GM12875 (cell line): ENCODE data around the gene CALN1.

Experiments used
- H3K4me3 ChIP-seq: one replicate; pipeline ENCODE4 v1.5.1; 2011; ENCODE audit warnings: low read depth, low read length, control low read depth
- TF ChIP-seq, protein P1 (sequence below): IDR thresholded peaks from 2 replicates; pipeline ENCODE4 v1.5.1; 2011; ENCODE audit warnings: low read depth, mild to moderate bottlenecking, control low read depth, inconsistent platforms, low read length, moderate library complexity, borderline replicate concordance; ENCODE audit not compliant: insufficient read depth

The CALN1 gene

DNA sequence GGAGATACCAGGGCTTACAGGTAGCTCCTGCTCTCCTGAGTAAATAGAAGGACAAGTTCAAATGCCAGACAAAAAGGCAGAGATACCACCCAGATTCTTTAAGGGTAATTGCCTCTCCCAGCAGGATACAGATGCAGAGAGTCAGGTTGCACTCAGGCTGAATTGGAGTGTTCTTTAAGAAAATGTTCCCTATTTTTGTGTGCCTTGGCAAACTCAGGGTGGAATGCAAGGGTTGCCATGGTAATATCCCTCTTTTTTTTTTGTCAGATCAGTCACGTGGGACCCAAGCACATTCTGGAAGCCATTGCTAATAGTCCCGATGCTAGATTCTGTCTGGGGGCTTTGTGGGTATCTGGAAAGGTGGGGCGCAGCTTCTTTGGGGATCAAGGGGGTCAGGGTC lies 628.0 kb downstream of the CALN1 start:
- no peak overlapping the region for H3K4me3 ChIP-seq
- TF ChIP-seq, protein P1, sequence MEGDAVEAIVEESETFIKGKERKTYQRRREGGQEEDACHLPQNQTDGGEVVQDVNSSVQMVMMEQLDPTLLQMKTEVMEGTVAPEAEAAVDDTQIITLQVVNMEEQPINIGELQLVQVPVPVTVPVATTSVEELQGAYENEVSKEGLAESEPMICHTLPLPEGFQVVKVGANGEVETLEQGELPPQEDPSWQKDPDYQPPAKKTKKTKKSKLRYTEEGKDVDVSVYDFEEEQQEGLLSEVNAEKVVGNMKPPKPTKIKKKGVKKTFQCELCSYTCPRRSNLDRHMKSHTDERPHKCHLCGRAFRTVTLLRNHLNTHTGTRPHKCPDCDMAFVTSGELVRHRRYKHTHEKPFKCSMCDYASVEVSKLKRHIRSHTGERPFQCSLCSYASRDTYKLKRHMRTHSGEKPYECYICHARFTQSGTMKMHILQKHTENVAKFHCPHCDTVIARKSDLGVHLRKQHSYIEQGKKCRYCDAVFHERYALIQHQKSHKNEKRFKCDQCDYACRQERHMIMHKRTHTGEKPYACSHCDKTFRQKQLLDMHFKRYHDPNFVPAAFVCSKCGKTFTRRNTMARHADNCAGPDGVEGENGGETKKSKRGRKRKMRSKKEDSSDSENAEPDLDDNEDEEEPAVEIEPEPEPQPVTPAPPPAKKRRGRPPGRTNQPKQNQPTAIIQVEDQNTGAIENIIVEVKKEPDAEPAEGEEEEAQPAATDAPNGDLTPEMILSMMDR, result no peak

- TF ChIP-seq, protein P1, result no peak
- no peak overlapping the region for H3K4me3 ChIP-seq
Measured at GRCh38 chr7:71783779-71784178, 628.4 kb downstream of the CALN1 start.

DNA sequence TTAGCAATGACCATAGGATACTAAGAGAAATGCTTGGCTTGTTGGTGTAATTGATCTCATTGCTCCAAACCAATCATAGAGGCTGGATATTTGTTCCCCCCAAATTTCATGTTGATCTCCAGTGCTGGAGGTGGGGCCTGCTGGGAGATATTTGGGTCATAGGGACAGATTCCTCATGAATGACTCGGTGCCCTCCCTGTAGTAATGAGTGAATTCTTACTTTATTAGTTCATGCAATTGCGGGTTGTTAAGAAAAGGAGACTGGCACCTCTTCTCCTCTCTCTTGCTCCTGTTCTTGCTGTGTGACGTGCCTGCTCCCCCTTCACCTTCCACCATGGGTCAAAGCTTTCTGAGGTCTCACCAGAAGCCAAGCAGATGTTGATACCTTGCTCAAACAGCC lies 630.1 kb downstream of the CALN1 start:
- TF ChIP-seq, protein P1, result no peak
- no peak overlapping the region for H3K4me3 ChIP-seq

- H3K4me3 ChIP-seq, result no peak overlapping the region
- TF ChIP-seq, protein P1, result no peak
Measured at GRCh38 chr7:71780282-71780681, 631.9 kb downstream of the CALN1 start.

- TF ChIP-seq, protein P1, result no peak
Measured at GRCh38 chr7:71777278-71777677, 634.9 kb downstream of the CALN1 start.

GRCh38 chr7:71776726-71777125 lies 635.4 kb downstream of the CALN1 start:
- TF ChIP-seq, protein P1, result no peak

More at GRCh38 chr7:71777278-71777677, 634.9 kb downstream of the CALN1 start:
- no peak overlapping the region for H3K4me3 ChIP-seq

DNA sequence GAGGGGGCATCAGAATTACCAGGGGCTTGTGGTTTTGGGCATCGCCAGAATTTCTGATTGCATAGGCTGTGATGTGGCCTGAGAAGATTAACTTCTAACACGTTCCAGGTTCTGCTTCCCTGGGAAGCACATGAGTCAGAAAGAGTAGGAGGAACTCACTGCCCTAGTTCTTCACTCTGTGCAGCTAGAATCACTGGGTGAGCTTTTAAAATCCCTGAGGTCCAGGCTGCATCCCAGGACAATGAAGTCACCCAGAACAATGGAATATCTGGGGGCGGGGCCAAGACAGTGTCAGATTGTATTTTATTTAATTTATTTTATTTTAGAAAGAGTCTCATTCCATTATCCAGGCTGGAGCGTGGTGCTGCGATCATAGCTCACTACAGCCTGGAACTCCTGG lies 636.5 kb downstream of the CALN1 start:
- H3K4me3 ChIP-seq, result no peak overlapping the region
- TF ChIP-seq, protein P1, result no peak

More at GRCh38 chr7:71776726-71777125, 635.4 kb downstream of the CALN1 start:
- no peak overlapping the region for H3K4me3 ChIP-seq
